Esophagus muscularis mucosa (tissue), 3 donors: ENCODE results near the gene RTRAF.

Source experiments
- POLR2A ChIP-seq: fragments of 450-650 bp; IDR thresholded peaks from one replicate; pipeline ENCODE4 v1.6.1; 2017; ENCODE audit warnings: antibody characterized with exemption, moderate library complexity, mild to moderate bottlenecking, low read depth
- TF ChIP-seq, protein P1 (sequence below), 3 experiments: fragments of 200-600 bp in 2 of 3; fragments of 450-650 bp in 1 of 3; sonication (generic) in 2 of 3; IDR thresholded peaks; one replicate each; pipeline ENCODE4 v1.5.1; 2017 to 2019; ENCODE audit warnings: antibody characterized with exemption in 3 of 3, mild to moderate bottlenecking in 2 of 3, moderate library complexity in 1 of 3

DNA sequence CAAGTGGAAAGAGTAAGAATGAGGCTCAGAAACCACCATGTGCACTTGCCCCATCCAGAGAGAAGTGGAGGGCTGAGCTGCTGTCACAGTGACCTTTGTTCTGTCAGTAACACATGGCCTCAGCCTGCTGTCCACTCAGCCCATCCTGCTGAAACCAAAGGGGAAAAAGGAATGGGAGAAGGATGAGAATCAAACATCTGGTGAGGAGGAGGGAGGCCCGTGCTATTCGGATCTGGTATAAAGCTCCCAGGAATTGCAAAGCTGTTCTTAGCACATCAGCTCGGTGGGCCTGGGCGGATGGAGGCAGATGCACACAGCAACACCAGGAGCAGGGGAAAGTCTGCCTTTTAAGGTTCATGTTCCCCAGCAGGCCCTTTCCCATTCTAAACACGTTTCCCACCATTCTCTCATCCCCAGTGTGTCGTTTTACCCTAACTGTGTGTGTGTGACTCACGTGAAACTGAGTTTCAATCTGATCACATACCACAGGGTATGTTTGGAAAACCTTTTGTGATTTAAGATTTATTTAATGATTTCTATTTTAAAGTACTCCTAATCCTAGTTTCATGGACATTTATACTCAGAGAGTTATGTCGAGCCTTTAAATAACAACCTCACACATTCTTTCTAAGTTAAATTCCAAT, 36.8 kb downstream of the RTRAF start:
- TF ChIP-seq POLR2A, result no peak
- TF ChIP-seq, protein P1, sequence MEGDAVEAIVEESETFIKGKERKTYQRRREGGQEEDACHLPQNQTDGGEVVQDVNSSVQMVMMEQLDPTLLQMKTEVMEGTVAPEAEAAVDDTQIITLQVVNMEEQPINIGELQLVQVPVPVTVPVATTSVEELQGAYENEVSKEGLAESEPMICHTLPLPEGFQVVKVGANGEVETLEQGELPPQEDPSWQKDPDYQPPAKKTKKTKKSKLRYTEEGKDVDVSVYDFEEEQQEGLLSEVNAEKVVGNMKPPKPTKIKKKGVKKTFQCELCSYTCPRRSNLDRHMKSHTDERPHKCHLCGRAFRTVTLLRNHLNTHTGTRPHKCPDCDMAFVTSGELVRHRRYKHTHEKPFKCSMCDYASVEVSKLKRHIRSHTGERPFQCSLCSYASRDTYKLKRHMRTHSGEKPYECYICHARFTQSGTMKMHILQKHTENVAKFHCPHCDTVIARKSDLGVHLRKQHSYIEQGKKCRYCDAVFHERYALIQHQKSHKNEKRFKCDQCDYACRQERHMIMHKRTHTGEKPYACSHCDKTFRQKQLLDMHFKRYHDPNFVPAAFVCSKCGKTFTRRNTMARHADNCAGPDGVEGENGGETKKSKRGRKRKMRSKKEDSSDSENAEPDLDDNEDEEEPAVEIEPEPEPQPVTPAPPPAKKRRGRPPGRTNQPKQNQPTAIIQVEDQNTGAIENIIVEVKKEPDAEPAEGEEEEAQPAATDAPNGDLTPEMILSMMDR (IDR thresholded peaks at IDR 0.05), result no peak
